Neural cell (in vitro differentiated cells): ENCODE data around the gene PRAC2.

Source experiments
- EP300 ChIP-seq: fragments of 450-650 bp; conservative IDR thresholded peaks from 2 replicates; pipeline ENCODE4 v1.6.1; 2014; ENCODE audit warnings: antibody characterized with exemption, mild to moderate bottlenecking, moderate library complexity; ENCODE audit not compliant: poor library complexity, severe bottlenecking
- EZH2 ChIP-seq: fragments of 200-600, 300-800 bp; shearing (Covaris generic), sonication (generic); IDR thresholded peaks from 2 replicates; pipeline ENCODE4 v1.6.1; 2014; ENCODE audit warnings: antibody characterized with exemption, low read length, borderline replicate concordance, mild to moderate bottlenecking; ENCODE audit not compliant: insufficient read depth, poor library complexity, severe bottlenecking
- MXI1 ChIP-seq: fragments of 450-650 bp; conservative IDR thresholded peaks from 2 replicates; pipeline ENCODE4 v1.6.1; 2014; ENCODE audit warnings: antibody characterized with exemption, mild to moderate bottlenecking; ENCODE audit not compliant: poor library complexity, severe bottlenecking
- POLR2AphosphoS5 ChIP-seq: IDR thresholded peaks from 2 replicates; pipeline ENCODE4 v1.6.1; 2012
- RAD21 ChIP-seq: fragments of 450-650 bp; conservative IDR thresholded peaks from 2 replicates; pipeline ENCODE4 v1.6.1; 2014; ENCODE audit warnings: antibody characterized with exemption, mild to moderate bottlenecking, moderate library complexity
- REST ChIP-seq: IDR thresholded peaks from 2 replicates; pipeline ENCODE4 v1.6.1; 2012; ENCODE audit warnings: borderline replicate concordance
- SMC3 ChIP-seq: fragments of 450-650 bp; conservative IDR thresholded peaks from 2 replicates; pipeline ENCODE4 v1.6.1; 2014; ENCODE audit warnings: antibody characterized with exemption, mild to moderate bottlenecking, moderate library complexity; ENCODE audit not compliant: poor library complexity
- TAF1 ChIP-seq: IDR thresholded peaks from 2 replicates; pipeline ENCODE4 v1.6.1; 2012; ENCODE audit warnings: low read depth
- TF ChIP-seq, protein P1 (sequence below): fragments of 450-650 bp; IDR thresholded peaks from 2 replicates; pipeline ENCODE4 v1.5.1; 2014; ENCODE audit warnings: antibody characterized with exemption, mild to moderate bottlenecking, moderate library complexity; ENCODE audit not compliant: poor library complexity, severe bottlenecking

- TF ChIP-seq, protein P1, sequence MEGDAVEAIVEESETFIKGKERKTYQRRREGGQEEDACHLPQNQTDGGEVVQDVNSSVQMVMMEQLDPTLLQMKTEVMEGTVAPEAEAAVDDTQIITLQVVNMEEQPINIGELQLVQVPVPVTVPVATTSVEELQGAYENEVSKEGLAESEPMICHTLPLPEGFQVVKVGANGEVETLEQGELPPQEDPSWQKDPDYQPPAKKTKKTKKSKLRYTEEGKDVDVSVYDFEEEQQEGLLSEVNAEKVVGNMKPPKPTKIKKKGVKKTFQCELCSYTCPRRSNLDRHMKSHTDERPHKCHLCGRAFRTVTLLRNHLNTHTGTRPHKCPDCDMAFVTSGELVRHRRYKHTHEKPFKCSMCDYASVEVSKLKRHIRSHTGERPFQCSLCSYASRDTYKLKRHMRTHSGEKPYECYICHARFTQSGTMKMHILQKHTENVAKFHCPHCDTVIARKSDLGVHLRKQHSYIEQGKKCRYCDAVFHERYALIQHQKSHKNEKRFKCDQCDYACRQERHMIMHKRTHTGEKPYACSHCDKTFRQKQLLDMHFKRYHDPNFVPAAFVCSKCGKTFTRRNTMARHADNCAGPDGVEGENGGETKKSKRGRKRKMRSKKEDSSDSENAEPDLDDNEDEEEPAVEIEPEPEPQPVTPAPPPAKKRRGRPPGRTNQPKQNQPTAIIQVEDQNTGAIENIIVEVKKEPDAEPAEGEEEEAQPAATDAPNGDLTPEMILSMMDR: no peak
- TF ChIP-seq EZH2 (no peak), EP300 (no peak), POLR2AphosphoS5 (no peak), MXI1 (no peak), RAD21 (no peak), REST (no peak), TAF1 (no peak), SMC3 (no peak)
Measured at GRCh38 chr17:48693178-48693577, 29.8 kb upstream of the PRAC2 start.
